ENCODE results near the gene TPSG1.
"Not testable (repeated sequence)": the region's sequence is repeated elsewhere in the genome, so short reads cannot be mapped to it uniquely, and the experiment has no call there.

TPSG1 gene

DNA sequence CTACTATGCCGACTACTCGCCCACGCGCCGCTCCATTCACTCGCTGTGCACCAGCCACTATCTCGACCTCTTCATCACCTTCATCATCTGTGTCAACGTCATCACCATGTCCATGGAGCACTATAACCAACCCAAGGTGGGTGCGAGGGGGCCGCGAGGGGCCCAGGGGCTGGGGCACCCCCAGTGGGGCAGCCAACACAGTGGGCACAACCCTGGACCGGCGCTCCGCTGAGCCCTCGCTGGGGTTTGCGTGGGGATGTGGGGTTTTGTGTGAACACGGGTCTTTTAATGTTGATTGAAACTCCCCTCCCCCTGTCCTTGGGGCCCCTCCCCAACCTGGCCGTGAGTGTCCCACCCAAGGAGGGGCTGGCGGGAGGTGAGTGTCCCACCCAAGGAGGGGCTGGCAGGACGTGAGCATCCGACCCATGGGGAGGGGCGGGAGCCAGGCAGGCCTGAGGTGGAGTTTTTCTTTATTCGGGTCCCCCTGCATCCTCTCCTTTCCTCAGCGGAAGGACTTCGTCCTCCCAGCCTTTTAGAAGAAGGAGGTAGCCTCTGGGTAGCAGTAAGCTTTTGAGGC lies 11.2 kb downstream of the TPSG1 start:
- FAIRE-seq, result no peak

DNA sequence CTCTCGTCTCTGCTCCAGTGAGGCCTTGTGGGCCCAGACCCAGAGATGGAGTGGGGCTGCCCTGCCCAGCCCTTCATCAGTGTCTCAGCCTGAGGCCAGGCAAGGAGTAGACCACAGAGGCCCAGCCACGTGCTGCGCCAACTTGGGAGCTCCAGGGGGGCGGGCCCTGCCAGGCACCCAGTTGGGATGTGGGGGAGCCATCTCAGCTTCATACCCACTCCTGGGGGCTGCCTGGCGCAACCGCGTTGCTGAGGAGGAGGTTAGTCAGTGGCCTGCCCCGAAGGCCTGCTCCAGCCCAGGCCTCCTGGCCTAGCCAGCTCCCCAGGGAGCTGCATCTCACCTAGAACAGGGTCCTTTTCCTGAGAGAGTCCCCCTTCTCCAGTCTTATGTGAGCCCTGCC lies 11.8 kb downstream of the TPSG1 start:
- no peak for FAIRE-seq

- no peak for FAIRE-seq
Measured at GRCh38 chr16:1212616-1213194, 12.4 kb downstream of the TPSG1 start.

GRCh38 chr16:1211451-1212268 lies 13.4 kb downstream of the TPSG1 start:
- no peak for FAIRE-seq

- FAIRE-seq, result no peak
Measured at GRCh38 chr16:1210461-1210860, 14.6 kb downstream of the TPSG1 start.

DNA sequence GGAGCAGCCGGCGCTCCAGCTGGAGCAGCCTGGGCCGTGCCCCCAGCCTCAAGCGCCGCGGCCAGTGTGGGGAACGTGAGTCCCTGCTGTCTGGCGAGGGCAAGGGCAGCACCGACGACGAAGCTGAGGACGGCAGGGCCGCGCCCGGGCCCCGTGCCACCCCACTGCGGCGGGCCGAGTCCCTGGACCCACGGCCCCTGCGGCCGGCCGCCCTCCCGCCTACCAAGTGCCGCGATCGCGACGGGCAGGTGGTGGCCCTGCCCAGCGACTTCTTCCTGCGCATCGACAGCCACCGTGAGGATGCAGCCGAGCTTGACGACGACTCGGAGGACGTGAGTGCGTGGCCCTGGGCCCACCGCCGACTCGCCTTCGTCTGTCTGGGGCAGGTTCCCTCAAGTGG lies 16.0 kb downstream of the TPSG1 start:
- no peak for FAIRE-seq

DNA sequence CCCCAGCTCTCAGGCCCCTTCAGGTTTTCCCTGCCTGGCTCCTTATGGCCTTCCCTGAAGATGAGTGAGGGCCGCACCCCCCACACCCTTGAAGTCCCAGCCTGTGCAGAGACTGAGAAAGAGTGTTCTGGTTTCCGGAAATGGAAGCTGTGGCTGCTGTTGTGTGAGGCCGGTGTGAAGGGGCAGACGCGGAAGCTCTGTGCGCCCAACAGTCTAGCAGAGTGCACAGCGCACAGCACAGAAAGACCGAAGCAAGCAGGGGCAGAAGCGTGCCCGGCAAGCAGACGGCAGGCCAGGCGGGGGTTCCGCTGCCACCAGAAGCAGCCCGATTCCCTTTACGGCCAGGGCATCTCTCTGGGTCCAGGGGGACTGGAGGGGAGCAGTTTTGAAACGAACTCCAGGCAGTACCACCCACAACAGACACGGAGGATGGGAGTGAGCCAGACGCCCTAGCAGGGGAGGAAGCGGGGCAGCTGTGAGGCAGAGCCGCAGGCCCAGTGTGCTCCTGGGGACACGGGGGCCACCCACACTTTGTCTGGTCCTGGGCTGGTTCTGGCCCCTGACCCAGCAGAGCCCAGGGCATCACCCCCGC lies 16.7 kb downstream of the TPSG1 start:
- no peak for FAIRE-seq

DNA sequence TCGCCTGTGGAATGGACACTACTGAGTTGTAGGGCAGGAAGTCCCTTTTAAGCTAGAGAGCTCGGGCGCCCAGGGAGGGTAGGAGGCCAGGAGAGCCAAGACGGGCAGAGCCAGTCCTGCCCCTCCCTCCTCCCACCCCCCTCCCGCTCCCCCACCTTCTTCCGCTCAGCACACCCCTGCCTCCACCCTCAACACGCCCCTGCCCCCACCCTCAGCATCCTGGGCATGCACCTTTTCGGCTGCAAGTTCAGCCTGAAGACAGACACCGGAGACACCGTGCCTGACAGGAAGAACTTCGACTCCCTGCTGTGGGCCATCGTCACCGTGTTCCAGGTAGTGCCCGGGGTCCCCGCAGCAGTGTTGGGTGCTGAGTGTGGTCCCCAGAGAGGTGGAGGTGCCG lies 18.3 kb downstream of the TPSG1 start:
- FAIRE-seq, result no peak

GRCh38 chr16:1206326-1206725 lies 18.7 kb downstream of the TPSG1 start:
- FAIRE-seq, result no peak

DNA sequence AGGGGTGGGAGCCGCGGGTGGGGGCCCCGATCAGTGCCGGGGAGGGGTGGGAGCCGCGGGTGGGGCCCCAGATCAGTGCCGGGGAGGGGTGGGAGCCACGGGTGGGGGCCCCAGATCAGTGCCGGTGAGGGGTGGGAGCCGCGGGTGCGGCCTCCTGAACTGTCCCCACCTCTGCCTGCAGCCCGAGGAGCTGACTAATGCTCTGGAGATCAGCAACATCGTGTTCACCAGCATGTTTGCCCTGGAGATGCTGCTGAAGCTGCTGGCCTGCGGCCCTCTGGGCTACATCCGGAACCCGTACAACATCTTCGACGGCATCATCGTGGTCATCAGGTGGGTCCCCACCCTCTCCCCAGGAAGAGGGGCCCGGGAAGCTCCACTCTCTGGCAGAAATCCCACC lies 20.1 kb downstream of the TPSG1 start:
- FAIRE-seq, result no peak

DNA sequence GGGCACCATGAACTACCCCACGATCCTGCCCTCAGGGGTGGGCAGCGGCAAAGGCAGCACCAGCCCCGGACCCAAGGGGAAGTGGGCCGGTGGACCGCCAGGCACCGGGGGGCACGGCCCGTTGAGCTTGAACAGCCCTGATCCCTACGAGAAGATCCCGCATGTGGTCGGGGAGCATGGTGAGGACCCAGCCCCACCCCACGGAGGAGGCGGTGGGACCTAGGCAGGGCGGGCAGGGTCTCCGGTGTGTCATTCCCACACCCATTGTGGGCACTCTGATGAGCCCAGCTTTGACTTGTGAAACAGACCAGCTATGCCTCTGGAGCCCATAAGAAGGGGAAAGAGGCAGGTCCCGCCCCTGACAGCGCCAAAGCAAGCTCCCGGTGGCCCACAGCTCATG lies 22.8 kb downstream of the TPSG1 start:
- no peak for FAIRE-seq

GRCh38 chr16:1201444-1201843 lies 23.6 kb downstream of the TPSG1 start:
- no peak for FAIRE-seq

GRCh38 chr16:1200014-1200627 lies 24.9 kb downstream of the TPSG1 start:
- FAIRE-seq, result no peak

DNA sequence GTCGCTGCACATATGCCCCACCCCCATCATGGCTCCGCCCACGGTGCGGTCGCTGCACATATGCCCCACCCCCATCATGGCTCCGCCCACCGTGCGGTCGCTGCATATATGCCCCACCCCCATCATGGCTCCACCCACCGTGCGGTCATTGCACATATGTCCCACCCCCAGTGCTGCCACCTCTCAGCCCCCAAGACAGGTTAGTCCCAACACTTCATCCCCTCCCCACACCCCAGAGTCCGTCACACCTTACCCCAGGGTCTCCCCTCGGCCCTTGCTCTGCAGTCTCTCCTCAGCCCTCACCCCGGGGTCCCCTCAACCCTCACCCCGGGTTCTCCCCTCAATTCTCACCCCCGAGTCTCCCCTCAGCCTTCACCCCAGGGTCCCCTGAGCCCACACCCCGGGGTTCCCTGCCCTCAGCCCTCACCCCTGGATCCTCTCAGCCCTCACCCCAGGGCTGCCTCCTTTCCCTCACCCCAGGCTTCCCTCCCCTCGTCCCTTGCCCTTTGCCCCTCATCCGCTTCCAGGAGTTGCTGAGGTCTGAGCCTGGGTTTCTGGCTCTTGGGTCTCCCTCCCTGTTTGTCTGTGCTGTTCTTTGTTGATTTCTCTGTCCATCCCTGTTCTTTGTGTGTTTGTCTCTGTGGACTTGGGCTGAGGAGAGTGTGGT lies 25.6 kb downstream of the TPSG1 start:
- no peak for FAIRE-seq

- FAIRE-seq, result not testable (repeated sequence)
Measured at GRCh38 chr16:1198671-1199346, 26.3 kb downstream of the TPSG1 start.

DNA sequence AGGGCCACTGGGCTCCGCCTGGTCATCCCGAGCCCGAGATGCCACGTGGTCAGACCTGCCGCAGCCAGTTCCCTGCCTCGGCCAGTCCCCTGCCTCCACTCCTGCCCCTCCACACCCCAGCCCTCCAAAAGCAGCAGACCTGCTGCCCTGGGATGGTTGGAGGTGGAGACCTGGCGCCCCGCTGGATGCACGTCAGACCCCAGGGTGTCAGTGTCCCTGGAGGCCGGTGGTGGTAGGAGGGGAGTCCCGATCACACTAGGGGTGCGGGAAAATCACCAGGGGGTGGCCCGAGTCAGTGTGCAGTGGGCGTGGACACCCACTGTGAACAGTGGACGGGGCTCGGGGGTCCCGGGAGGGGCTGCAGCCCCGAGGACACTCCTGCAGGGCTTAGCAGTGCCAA lies 26.9 kb downstream of the TPSG1 start:
- no peak for FAIRE-seq

DNA sequence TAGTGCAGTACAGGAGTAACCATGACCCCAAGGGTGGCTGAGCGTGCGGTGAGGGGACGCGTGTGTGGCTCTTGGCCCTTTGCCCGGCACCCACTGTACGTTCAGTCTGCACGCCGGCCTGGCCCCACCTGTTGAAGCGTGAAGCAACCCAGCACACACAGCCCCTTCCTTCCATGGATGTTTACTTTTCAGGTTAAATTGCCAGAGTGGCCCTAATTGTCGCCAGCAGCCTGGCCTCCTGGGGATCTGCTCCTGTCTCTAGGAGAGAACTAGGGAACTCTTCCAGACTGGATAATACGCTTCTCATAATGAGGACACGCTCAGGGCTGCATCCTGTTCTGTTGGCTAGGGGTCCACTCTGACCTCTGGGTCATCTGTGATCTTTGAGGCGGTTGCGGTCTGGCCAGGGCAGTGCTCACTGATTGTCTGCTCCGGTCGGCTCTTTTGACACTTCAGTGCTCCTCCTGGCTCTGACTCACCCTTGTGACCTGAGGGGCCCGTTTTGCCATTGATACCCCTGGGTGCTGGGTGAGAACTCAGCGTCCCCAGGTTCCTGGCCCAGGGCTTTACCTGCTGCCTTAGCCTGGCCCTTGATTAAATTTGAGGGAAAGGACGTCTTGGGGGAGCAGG lies 27.7 kb downstream of the TPSG1 start:
- FAIRE-seq, result no peak

GRCh38 chr16:1196494-1196893 lies 28.6 kb downstream of the TPSG1 start:
- no peak for FAIRE-seq

GRCh38 chr16:1195393-1195666 lies 29.7 kb downstream of the TPSG1 start:
- FAIRE-seq, result no peak

GRCh38 chr16:1194665-1195392 lies 30.2 kb downstream of the TPSG1 start:
- FAIRE-seq, result no peak

GRCh38 chr16:1193825-1194581 lies 31.1 kb downstream of the TPSG1 start:
- no peak for FAIRE-seq
